DOHH2 (cell line): ENCODE results near the gene NUP205.

Experiments
- H3F3A ChIP-seq: fragments of 200-600 bp; sonication (generic), shearing (Covaris generic); 2 replicates; pipeline ENCODE4 v1.6.0; 2016; ENCODE audit warnings: antibody characterized with exemption, mild to moderate bottlenecking; ENCODE audit not compliant: control insufficient read depth, insufficient read depth
- H3K27ac ChIP-seq: fragments of 200-600 bp; sonication (generic); 2 replicates; pipeline ENCODE4 v1.5.1; 2014; ENCODE audit warnings: low read depth, mild to moderate bottlenecking, low read length, moderate library complexity
- H3K27me3 ChIP-seq: fragments of 200-600 bp; sonication (generic); 2 replicates; pipeline ENCODE4 v1.6.1; 2014; ENCODE audit warnings: mild to moderate bottlenecking, low read length, mixed read lengths; ENCODE audit not compliant: control insufficient read depth
- H3K36me3 ChIP-seq: fragments of 200-600 bp; sonication (generic); 2 replicates; pipeline ENCODE4 v1.6.1; 2014; ENCODE audit warnings: mild to moderate bottlenecking, low read length, moderate library complexity, mixed read lengths; ENCODE audit not compliant: control insufficient read depth
- H3K4me1 ChIP-seq: fragments of 200-600 bp; sonication (generic); 2 replicates; pipeline ENCODE4 v1.6.1; 2014; ENCODE audit warnings: mild to moderate bottlenecking, low read length, mixed read lengths; ENCODE audit not compliant: control insufficient read depth
- H3K4me2 ChIP-seq: fragments of 200-600 bp; sonication (generic); 2 replicates; pipeline ENCODE4 v1.6.0; 2014; ENCODE audit warnings: mild to moderate bottlenecking, low read length, moderate library complexity
- H3K4me3 ChIP-seq: fragments of 200-600 bp; sonication (generic); 2 replicates; pipeline ENCODE4 v1.5.1; 2014; ENCODE audit warnings: mild to moderate bottlenecking, low read length, mixed read lengths
- H3K79me2 ChIP-seq: fragments of 200-600 bp; sonication (generic); 2 replicates; pipeline ENCODE4 v1.6.1; 2014; ENCODE audit warnings: mild to moderate bottlenecking, low read length, mixed read lengths; ENCODE audit not compliant: control insufficient read depth
- H3K9me2 ChIP-seq: fragments of 200-600 bp; sonication (generic); replicated peaks from 2 replicates; pipeline ENCODE4 v1.6.1; 2014; ENCODE audit warnings: mild to moderate bottlenecking, low read length, mixed read lengths; ENCODE audit not compliant: control insufficient read depth
- H3K9me3 ChIP-seq: fragments of 200-600 bp; sonication (generic); 2 replicates; pipeline ENCODE4 v1.6.1; 2014; ENCODE audit warnings: antibody characterized with exemption, low read length, mixed read lengths; ENCODE audit not compliant: control insufficient read depth, insufficient read depth
- H4K20me1 ChIP-seq: fragments of 200-600 bp; sonication (generic); 2 replicates; pipeline ENCODE4 v1.6.0; 2014; ENCODE audit warnings: low read depth, mild to moderate bottlenecking, antibody characterized with exemption, low read length, moderate library complexity; ENCODE audit not compliant: control insufficient read depth, insufficient read depth
- EZH2phosphoT487 ChIP-seq: fragments of 200-600 bp; sonication (generic); IDR thresholded peaks from 2 replicates; pipeline ENCODE4 v1.6.1; 2017; ENCODE audit warnings: borderline replicate concordance, mild to moderate bottlenecking, antibody characterized with exemption, low read length, moderate library complexity, mixed read lengths
- TF ChIP-seq, protein P1 (sequence below): fragments of 200-600 bp; sonication (generic); IDR thresholded peaks from one replicate; pipeline ENCODE4 v1.5.1; 2014; ENCODE audit warnings: antibody characterized with exemption, mild to moderate bottlenecking, low read depth, low read length; ENCODE audit not compliant: poor library complexity, severe bottlenecking

NUP205 gene

DNA sequence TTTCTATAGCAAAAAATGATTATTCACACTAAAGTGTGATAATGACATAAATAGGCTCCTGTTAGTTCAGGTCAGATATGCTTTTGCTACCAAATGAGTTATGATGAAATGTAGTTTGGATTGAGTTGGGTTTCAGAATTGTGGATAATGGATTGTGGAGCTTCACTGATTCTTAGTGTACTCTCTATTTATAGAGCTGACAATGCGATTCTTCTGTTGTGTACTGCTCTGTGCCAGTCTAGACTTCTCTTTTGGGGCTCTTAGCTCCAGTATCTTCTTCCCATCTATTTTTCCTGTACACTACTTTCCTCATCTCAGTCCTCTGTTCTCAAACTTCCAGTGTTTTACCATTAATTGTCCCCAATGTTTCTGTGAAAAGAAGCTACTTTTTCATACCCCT lies 112.1 kb downstream of the NUP205 start:
- Histone ChIP-seq H3K9me3 (peaks cover 4% of the 10 kb centered on the region; the same call in 1 of the 2 replicates), H3K27me3 (no peaks in the 10 kb centered on the region), H3K79me2 (peaks cover 74% of the 10 kb centered on the region), H3K4me1 (peaks cover 5% of the 10 kb centered on the region; the same call in 1 of the 2 replicates), H3K9me2 (no peaks in the 10 kb centered on the region), H3K27ac (no peak overlapping the region), H3K36me3 (peaks cover 27% of the 10 kb centered on the region), H3F3A (no peaks in the 10 kb centered on the region; the same call in 1 of the 2 replicates), H4K20me1 (peaks cover 4% of the 10 kb centered on the region; the same call in 1 of the 2 replicates), H3K4me3 (no peak overlapping the region), H3K4me2 (no peak overlapping the region)
- no peak for TF ChIP-seq EZH2phosphoT487
- TF ChIP-seq, protein P1, sequence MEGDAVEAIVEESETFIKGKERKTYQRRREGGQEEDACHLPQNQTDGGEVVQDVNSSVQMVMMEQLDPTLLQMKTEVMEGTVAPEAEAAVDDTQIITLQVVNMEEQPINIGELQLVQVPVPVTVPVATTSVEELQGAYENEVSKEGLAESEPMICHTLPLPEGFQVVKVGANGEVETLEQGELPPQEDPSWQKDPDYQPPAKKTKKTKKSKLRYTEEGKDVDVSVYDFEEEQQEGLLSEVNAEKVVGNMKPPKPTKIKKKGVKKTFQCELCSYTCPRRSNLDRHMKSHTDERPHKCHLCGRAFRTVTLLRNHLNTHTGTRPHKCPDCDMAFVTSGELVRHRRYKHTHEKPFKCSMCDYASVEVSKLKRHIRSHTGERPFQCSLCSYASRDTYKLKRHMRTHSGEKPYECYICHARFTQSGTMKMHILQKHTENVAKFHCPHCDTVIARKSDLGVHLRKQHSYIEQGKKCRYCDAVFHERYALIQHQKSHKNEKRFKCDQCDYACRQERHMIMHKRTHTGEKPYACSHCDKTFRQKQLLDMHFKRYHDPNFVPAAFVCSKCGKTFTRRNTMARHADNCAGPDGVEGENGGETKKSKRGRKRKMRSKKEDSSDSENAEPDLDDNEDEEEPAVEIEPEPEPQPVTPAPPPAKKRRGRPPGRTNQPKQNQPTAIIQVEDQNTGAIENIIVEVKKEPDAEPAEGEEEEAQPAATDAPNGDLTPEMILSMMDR = no peak

- H3K27me3 ChIP-seq = no peaks in the 10 kb centered on the region
- peaks cover 4% of the 10 kb centered on the region; the same call in 1 of the 2 replicates for H4K20me1 ChIP-seq
- no peaks in the 10 kb centered on the region for H3K9me2 ChIP-seq
- H3F3A ChIP-seq = no peaks in the 10 kb centered on the region; the same call in 1 of the 2 replicates
- H3K4me3 ChIP-seq = no peak overlapping the region
- peaks cover 4% of the 10 kb centered on the region; the same call in 1 of the 2 replicates for H3K9me3 ChIP-seq
- H3K4me2 ChIP-seq = no peak overlapping the region
- peaks cover 70% of the 10 kb centered on the region for H3K79me2 ChIP-seq
- no peak overlapping the region for H3K27ac ChIP-seq
- H3K36me3 ChIP-seq = peaks cover 27% of the 10 kb centered on the region
- TF ChIP-seq, protein P1 = no peak
- H3K4me1 ChIP-seq = peaks cover 5% of the 10 kb centered on the region; the same call in 1 of the 2 replicates
Measured at GRCh38 chr7:135670179-135670578, 112.5 kb downstream of the NUP205 start.

DNA sequence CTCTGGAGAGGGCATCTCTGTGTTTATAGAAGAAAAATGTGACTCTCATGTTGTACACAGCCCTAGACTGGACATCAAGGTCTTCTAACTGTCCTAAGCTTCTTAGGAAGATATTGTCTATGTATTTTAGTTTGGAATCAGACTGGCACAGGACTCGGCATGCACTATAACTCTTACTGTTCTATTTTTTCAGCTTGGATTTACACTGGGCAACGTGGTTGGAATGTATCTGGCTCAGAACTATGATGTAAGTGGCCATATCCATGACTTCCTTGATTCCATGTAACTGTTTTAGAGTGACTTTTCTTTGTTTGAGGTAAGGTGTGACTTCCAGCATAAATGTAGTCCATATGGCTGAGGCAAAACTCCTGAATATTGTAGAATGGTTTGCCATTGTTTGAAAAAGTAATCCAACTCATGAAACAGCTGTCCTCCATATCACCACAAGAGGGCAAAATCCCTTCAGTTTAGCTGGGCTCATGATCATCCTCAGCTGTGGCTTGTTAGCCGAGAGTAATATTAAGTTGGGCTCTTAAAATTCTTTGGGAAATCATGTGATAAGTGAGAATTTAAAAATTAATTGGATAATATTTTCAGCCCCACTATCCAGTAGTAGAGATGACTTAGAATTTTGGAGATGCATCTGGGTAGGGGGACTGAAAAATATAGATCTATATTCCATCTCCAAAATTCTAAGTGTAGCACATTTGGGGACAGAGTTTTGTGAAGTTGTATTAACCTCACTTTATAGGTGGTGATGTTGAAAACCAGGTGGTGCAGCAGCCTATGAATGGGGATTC lies 115.0 kb downstream of the NUP205 start:
- Histone ChIP-seq H3F3A (no peaks in the 10 kb centered on the region; the same call in 1 of the 2 replicates), H3K9me3 (peaks cover 4% of the 10 kb centered on the region; the same call in 1 of the 2 replicates), H3K4me2 (no peak overlapping the region), H3K27ac (no peak overlapping the region), H3K79me2 (peaks cover 49% of the 10 kb centered on the region), H3K9me2 (no peaks in the 10 kb centered on the region), H4K20me1 (peaks cover 4% of the 10 kb centered on the region; the same call in 1 of the 2 replicates), H3K27me3 (no peaks in the 10 kb centered on the region), H3K36me3 (peaks cover 41% of the 10 kb centered on the region), H3K4me3 (no peak overlapping the region), H3K4me1 (no peaks in the 10 kb centered on the region)
- TF ChIP-seq, protein P1 = peak; percentile 95
- TF ChIP-seq EZH2phosphoT487 = no peak
